OCI-LY7 (cell line): ENCODE data around the gene RAB8B. TPM values are rescaled to one million over a fixed set of nuclear protein-coding genes. Genes with fewer than 3 reads are reported as not detected.

Experiments used
- BruUV-seq: library from RNA; stranded (reverse); fragments of 400-500 nt; replicated peaks from 2 replicates; lab custom pipeline; 2021; lab: Mats Ljungman, UMichigan
- CTCF ChIA-PET: fragments of 300-600 bp; sonication (Branson Sonifier 250); formaldehyde crosslinking; loops from one replicate; lab custom pipeline; 2022; ENCODE audit warnings: antibody characterized with exemption; ENCODE audit not compliant: unreplicated experiment; lab: Charles Lee
- POLR2A ChIA-PET: fragments of 300-600 bp; sonication (Branson Sonifier 250); formaldehyde crosslinking; loops from one replicate; lab custom pipeline; 2022; ENCODE audit warnings: antibody characterized with exemption; lab: Charles Lee
- DNase-seq: peaks from one replicate; pipeline ENCODE4 v3.0.0-alpha.2; 2015; ENCODE audit warnings: low spot score
- H2AFZ ChIP-seq: fragments of 200-600 bp; sonication (generic), shearing (Covaris generic); 2 replicates; pipeline ENCODE4 v1.6.1; 2014; ENCODE audit warnings: mild to moderate bottlenecking, antibody characterized with exemption, low read length, moderate library complexity
- H3K27ac ChIP-seq: fragments of 200-600 bp; sonication (generic); 2 replicates; pipeline ENCODE4 v1.5.1; 2014; ENCODE audit warnings: mixed run types, low read depth, mild to moderate bottlenecking, moderate library complexity, low read length, inconsistent platforms; ENCODE audit not compliant: poor library complexity, severe bottlenecking
- H3K36me3 ChIP-seq: fragments of 200-600 bp; sonication (generic); 2 replicates; pipeline ENCODE4 v1.6.1; 2014; ENCODE audit warnings: mild to moderate bottlenecking, antibody characterized with exemption, low read length, moderate library complexity, mixed read lengths; ENCODE audit not compliant: insufficient read depth
- H3K4me1 ChIP-seq: fragments of 200-600 bp; sonication (generic); 2 replicates; pipeline ENCODE4 v1.5.1; 2014; ENCODE audit warnings: mild to moderate bottlenecking, low read length; ENCODE audit not compliant: insufficient read depth, poor library complexity, severe bottlenecking
- H3K4me2 ChIP-seq: fragments of 200-600 bp; sonication (generic); 2 replicates; pipeline ENCODE4 v1.6.1; 2014; ENCODE audit warnings: mild to moderate bottlenecking, low read length
- H3K4me3 ChIP-seq: fragments of 200-600 bp; sonication (generic); 2 replicates; pipeline ENCODE4 v1.5.1; 2014; ENCODE audit warnings: mild to moderate bottlenecking, low read depth, low read length; ENCODE audit not compliant: poor library complexity, severe bottlenecking
- H3K79me2 ChIP-seq: fragments of 200-600 bp; sonication (generic); 2 replicates; pipeline ENCODE4 v1.6.1; 2016; ENCODE audit warnings: low read depth, mild to moderate bottlenecking, low read length, moderate library complexity, mixed read lengths; ENCODE audit not compliant: insufficient read depth
- H3K9me2 ChIP-seq: fragments of 200-600 bp; sonication (generic); 2 replicates; pipeline ENCODE4 v1.6.1; 2016; ENCODE audit warnings: mild to moderate bottlenecking, low read length, mixed read lengths; ENCODE audit not compliant: insufficient read depth
- H3K9me3 ChIP-seq: fragments of 200-600 bp; sonication (generic); 2 replicates; pipeline ENCODE4 v1.6.1; 2014; ENCODE audit warnings: mild to moderate bottlenecking, mixed run types, low read length, mixed read lengths
- H4K20me1 ChIP-seq: fragments of 200-600 bp; sonication (generic); 2 replicates; pipeline ENCODE4 v1.6.1; 2014; ENCODE audit warnings: mild to moderate bottlenecking, antibody characterized with exemption, low read length, moderate library complexity, mixed read lengths; ENCODE audit not compliant: insufficient read depth
- EZH2phosphoT487 ChIP-seq: fragments of 200-600 bp; sonication (generic); IDR thresholded peaks from 2 replicates; pipeline ENCODE4 v1.6.1; 2018; ENCODE audit warnings: low read depth, borderline replicate concordance, mild to moderate bottlenecking, mixed run types, antibody characterized with exemption, low read length, moderate library complexity, mixed read lengths
- intact Hi-C: fragments of 100-400 bp; cut with micrococcal nuclease; formaldehyde crosslinking; loops from one replicate; pipeline ENCODE4 v1.10.0; 2022; ENCODE audit not compliant: unreplicated experiment
- total RNA-seq, 2 experiments: library from RNA; depleted of rRNA in 1 of 2; stranded (reverse); fragments of >200 nt in 1 of 2; shearing (Covaris generic) in 1 of 2; gene quantifications; 2 replicates each; pipeline ENCODE4 v1.2.3, GENCODE V29; 2014 to 2022
- TF ChIP-seq, protein P1 (sequence below): fragments of 200-600 bp; sonication (generic); conservative IDR thresholded peaks from 2 replicates; pipeline ENCODE4 v1.5.1; 2014; ENCODE audit warnings: mild to moderate bottlenecking, antibody characterized with exemption, low read length, moderate library complexity, mixed read lengths

RAB8B gene
- total RNA-seq, 2 experiments from 2014 or later: 4.9 to 18.6 TPM

DNA sequence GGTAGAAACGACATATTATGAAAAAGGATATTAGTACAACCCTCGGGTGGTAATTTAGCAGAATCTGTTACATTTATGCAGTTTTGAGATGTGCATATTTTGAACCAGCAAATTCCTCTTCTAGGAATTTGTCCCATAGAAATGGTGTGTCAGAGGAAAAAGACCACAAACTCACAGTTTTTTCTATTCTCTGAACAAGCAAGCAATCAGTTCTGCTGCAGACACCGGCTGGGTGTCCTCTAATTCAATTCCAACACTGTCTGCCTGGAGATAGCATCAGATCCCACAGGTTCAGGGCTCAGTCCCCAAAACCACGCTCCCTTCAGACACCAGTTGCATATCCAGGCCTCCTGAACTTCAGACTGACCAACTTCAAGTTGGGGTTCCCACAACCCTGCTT, 124.4 kb downstream of the RAB8B start:
- TF ChIP-seq, protein P1, sequence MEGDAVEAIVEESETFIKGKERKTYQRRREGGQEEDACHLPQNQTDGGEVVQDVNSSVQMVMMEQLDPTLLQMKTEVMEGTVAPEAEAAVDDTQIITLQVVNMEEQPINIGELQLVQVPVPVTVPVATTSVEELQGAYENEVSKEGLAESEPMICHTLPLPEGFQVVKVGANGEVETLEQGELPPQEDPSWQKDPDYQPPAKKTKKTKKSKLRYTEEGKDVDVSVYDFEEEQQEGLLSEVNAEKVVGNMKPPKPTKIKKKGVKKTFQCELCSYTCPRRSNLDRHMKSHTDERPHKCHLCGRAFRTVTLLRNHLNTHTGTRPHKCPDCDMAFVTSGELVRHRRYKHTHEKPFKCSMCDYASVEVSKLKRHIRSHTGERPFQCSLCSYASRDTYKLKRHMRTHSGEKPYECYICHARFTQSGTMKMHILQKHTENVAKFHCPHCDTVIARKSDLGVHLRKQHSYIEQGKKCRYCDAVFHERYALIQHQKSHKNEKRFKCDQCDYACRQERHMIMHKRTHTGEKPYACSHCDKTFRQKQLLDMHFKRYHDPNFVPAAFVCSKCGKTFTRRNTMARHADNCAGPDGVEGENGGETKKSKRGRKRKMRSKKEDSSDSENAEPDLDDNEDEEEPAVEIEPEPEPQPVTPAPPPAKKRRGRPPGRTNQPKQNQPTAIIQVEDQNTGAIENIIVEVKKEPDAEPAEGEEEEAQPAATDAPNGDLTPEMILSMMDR: no peak
- Histone ChIP-seq H3K27ac (no peak overlapping the region), H3K4me2 (no peak overlapping the region), H3K79me2 (no peaks in the 10 kb centered on the region), H3K9me3 (no peaks in the 10 kb centered on the region), H3K4me1 (no peaks in the 10 kb centered on the region), H3K36me3 (no peaks in the 10 kb centered on the region), H2AFZ (no peak overlapping the region), H3K9me2 (no peaks in the 10 kb centered on the region), H3K4me3 (no peak overlapping the region), H4K20me1 (no peaks in the 10 kb centered on the region)
- ChIA-PET CTCF (no interaction called here), POLR2A (interaction anchor here (0.8 kb wide), 1 partner anchor 236 kb away, joined by 3 read pairs; no protein-coding TSS in a partner anchor)
- no peak for DNase-seq
- no TSS peak for BruUV-seq
- intact Hi-C loops: no loop called here

DNA sequence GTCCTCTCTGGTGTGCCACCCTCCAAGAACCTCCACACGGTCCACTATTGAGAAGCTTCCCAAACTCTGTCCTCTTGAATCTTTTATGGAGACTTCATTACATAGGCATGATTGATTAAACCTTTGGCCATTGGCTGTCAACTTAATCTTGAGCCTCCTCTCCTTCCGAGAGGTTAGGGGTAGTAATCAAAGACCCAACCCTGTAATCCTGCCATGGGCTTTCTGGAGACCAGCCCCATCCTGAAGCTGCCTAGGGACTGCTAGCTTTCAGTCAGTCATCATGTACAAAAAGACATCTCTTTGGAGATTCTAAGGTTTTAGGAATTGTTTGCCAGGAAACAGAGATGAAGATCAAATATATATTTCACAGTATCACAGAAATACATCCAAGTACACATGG, 125.0 kb downstream of the RAB8B start:
- ChIA-PET CTCF (no interaction called here), POLR2A (no interaction called here)
- Histone ChIP-seq H2AFZ (no peak overlapping the region), H3K4me3 (no peak overlapping the region), H3K27ac (no peak overlapping the region), H3K9me3 (no peaks in the 10 kb centered on the region), H3K9me2 (no peaks in the 10 kb centered on the region), H4K20me1 (no peaks in the 10 kb centered on the region), H3K4me1 (no peaks in the 10 kb centered on the region), H3K36me3 (no peaks in the 10 kb centered on the region), H3K79me2 (no peaks in the 10 kb centered on the region), H3K4me2 (no peak overlapping the region)
- no peak for DNase-seq
- no TSS peak for BruUV-seq
- TF ChIP-seq, protein P1: no peak
- TF ChIP-seq EZH2phosphoT487: no peak
- intact Hi-C loops: no loop called here

Other genes with a start within 250 kb of the RAB8B start
- gene TPM1, start 146.9 kb upstream of the RAB8B start, total RNA-seq (2014; rRNA removed; shearing (Covaris generic)): 19.9 and 20.7 TPM in 2 replicates
- gene TPM1, start 146.9 kb upstream of the RAB8B start, total RNA-seq (2022): 19.3 and 19.7 TPM in 2 replicates
- gene LACTB, start 67.7 kb upstream of the RAB8B start, total RNA-seq (2014; rRNA removed; shearing (Covaris generic)): 3.2 and 5.0 TPM in 2 replicates
- 7.2 and 8.3 TPM in 2 replicates for gene LACTB, start 67.7 kb upstream of the RAB8B start, total RNA-seq (2022)
- gene RPS27L, start 32.1 kb upstream of the RAB8B start, total RNA-seq (2014; rRNA removed; shearing (Covaris generic)): 41.3 and 55.5 TPM in 2 replicates
- 60.3 and 77.1 TPM in 2 replicates for gene RPS27L, start 32.1 kb upstream of the RAB8B start, total RNA-seq (2022)
- 6.1 and 8.3 TPM in 2 replicates for gene APH1B, start 88.0 kb downstream of the RAB8B start, total RNA-seq (2014; rRNA removed; shearing (Covaris generic))
- gene APH1B, start 88.0 kb downstream of the RAB8B start, total RNA-seq (2022): 24.1 and 25.5 TPM in 2 replicates
- not detected in 2 replicates for gene CA12, start 192.2 kb downstream of the RAB8B start, total RNA-seq (2014; rRNA removed; shearing (Covaris generic))
- gene CA12, start 192.2 kb downstream of the RAB8B start, total RNA-seq (2022): not detected in 2 replicates